ENCODE data around the gene AJAP1. TPM values are rescaled to one million over a fixed set of nuclear protein-coding genes. Genes with fewer than 3 reads are reported as not detected.

AJAP1 gene
- total RNA-seq, 1 experiment from 2014 or later = not detected

DNA sequence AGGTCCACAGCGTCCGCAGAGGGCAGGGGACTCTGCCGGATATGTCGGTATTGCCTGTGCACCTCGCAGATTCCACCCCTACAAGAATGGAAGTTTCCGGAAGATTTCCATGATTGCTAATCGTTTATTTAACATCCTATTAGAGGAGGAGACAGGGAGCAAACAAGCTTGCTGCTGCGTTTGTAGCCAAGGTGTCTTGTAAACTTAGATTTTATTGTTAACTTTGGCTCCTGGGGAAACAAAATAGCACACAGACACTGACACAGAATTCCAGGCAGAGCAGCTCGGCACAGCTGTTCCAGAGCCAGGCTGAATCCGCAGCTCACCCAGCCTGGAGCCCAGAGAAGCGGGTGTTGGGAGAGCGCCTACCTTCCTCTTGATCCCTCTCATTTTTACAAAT lies 75.7 kb downstream of the AJAP1 start:
- ATAC-seq (no peak), DNase-seq (ENCODE audit: low read depth, low spot score) (no peak)
- no peaks in the 10 kb centered on the region for H4K20me1 ChIP-seq (ENCODE audit: insufficient read depth)
- H3K4me2 ChIP-seq (ENCODE audit: low read length) = no peak overlapping the region
- no peaks in the 10 kb centered on the region for H3K79me2 ChIP-seq (ENCODE audit: insufficient read depth, low read length)
- no peaks in the 10 kb centered on the region for H3K4me1 ChIP-seq (ENCODE audit: control insufficient read depth in 1 of 2, insufficient read depth in 2 of 2, low read length in 2 of 2)
- H3K36me3 ChIP-seq (ENCODE audit: control insufficient read depth in 1 of 2, insufficient read depth in 2 of 2, low read length in 2 of 2) = no peaks in the 10 kb centered on the region
- ChIA-PET CTCF (no interaction called here), RAD21 (ENCODE audit: low non-redundant PET in 1 of 2, low total read pairs in 2 of 2, uncharacterized antibody in 2 of 2, unreplicated experiment in 2 of 2) (no interaction called here), POLR2A (no interaction called here)
- intact Hi-C loops (cut with micrococcal nuclease) = no loop called here
- no peak overlapping the region for H3K9ac ChIP-seq (ENCODE audit: low read length)
- no peaks in the 10 kb centered on the region for H3K27me3 ChIP-seq (ENCODE audit: insufficient read depth, low read length)
- no TSS peak for BruUV-seq (replicated peaks)
- TF ChIP-seq SIN3A (IDR thresholded peaks at IDR 0.05; ENCODE audit: low read depth) = no peak
- no peak for TF ChIP-seq EGR1 (IDR thresholded peaks at IDR 0.05; ENCODE audit: low read depth)
- no peak for TF ChIP-seq JUND (IDR thresholded peaks at IDR 0.05)
- TF ChIP-seq, protein P1, sequence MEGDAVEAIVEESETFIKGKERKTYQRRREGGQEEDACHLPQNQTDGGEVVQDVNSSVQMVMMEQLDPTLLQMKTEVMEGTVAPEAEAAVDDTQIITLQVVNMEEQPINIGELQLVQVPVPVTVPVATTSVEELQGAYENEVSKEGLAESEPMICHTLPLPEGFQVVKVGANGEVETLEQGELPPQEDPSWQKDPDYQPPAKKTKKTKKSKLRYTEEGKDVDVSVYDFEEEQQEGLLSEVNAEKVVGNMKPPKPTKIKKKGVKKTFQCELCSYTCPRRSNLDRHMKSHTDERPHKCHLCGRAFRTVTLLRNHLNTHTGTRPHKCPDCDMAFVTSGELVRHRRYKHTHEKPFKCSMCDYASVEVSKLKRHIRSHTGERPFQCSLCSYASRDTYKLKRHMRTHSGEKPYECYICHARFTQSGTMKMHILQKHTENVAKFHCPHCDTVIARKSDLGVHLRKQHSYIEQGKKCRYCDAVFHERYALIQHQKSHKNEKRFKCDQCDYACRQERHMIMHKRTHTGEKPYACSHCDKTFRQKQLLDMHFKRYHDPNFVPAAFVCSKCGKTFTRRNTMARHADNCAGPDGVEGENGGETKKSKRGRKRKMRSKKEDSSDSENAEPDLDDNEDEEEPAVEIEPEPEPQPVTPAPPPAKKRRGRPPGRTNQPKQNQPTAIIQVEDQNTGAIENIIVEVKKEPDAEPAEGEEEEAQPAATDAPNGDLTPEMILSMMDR (IDR thresholded peaks at IDR 0.05 in 2 of 3, conservative IDR thresholded peaks at IDR 0.05 in 1 of 3; ENCODE audit: borderline replicate concordance in 1 of 3, insufficient read depth in 1 of 3, low read depth in 2 of 3, low read length in 2 of 3) = no peak
- no peak for TF ChIP-seq RAD21 (IDR thresholded peaks at IDR 0.05; ENCODE audit: low read depth)
- TF ChIP-seq ELF1 (IDR thresholded peaks at IDR 0.05; ENCODE audit: borderline replicate concordance, low read depth) = no peak
- no peak for TF ChIP-seq SRF (IDR thresholded peaks at IDR 0.05; ENCODE audit: low read depth)
- no peak for TF ChIP-seq TCF7L2 (IDR thresholded peaks at IDR 0.05; ENCODE audit: borderline replicate concordance, extremely low read depth, insufficient read depth, insufficient read length)
- TF ChIP-seq CBX3 (IDR thresholded peaks at IDR 0.05; ENCODE audit: low read depth) = no peak
- TF ChIP-seq, protein P2, sequence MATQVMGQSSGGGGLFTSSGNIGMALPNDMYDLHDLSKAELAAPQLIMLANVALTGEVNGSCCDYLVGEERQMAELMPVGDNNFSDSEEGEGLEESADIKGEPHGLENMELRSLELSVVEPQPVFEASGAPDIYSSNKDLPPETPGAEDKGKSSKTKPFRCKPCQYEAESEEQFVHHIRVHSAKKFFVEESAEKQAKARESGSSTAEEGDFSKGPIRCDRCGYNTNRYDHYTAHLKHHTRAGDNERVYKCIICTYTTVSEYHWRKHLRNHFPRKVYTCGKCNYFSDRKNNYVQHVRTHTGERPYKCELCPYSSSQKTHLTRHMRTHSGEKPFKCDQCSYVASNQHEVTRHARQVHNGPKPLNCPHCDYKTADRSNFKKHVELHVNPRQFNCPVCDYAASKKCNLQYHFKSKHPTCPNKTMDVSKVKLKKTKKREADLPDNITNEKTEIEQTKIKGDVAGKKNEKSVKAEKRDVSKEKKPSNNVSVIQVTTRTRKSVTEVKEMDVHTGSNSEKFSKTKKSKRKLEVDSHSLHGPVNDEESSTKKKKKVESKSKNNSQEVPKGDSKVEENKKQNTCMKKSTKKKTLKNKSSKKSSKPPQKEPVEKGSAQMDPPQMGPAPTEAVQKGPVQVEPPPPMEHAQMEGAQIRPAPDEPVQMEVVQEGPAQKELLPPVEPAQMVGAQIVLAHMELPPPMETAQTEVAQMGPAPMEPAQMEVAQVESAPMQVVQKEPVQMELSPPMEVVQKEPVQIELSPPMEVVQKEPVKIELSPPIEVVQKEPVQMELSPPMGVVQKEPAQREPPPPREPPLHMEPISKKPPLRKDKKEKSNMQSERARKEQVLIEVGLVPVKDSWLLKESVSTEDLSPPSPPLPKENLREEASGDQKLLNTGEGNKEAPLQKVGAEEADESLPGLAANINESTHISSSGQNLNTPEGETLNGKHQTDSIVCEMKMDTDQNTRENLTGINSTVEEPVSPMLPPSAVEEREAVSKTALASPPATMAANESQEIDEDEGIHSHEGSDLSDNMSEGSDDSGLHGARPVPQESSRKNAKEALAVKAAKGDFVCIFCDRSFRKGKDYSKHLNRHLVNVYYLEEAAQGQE (IDR thresholded peaks at IDR 0.05; ENCODE audit: low read depth) = no peak
- no peak for TF ChIP-seq ZNF274 (IDR thresholded peaks at IDR 0.05; ENCODE audit: low read depth, low read length)
- no peak for TF ChIP-seq POLR2AphosphoS5 (IDR thresholded peaks at IDR 0.05; ENCODE audit: low read depth, low read length)
- no peak for TF ChIP-seq ZFX (IDR thresholded peaks at IDR 0.05)
- no peak for TF ChIP-seq SP1 (IDR thresholded peaks at IDR 0.05; ENCODE audit: low read depth)
- TF ChIP-seq FOSL1 (IDR thresholded peaks at IDR 0.05; ENCODE audit: low read depth) = no peak
- no peak overlapping the region for H2AFZ ChIP-seq (ENCODE audit: low read depth, low read length, poor library complexity, severe bottlenecking)
- no peak overlapping the region for H3K4me3 ChIP-seq (replicated peaks in 1 of 2; ENCODE audit: low read depth in 1 of 2, low read length in 2 of 2)
- no peaks in the 10 kb centered on the region for H3K9me2 ChIP-seq (ENCODE audit: insufficient read depth)
- H3K27ac ChIP-seq (ENCODE audit: low read depth, low read length) = no peak overlapping the region
- no peaks in the 10 kb centered on the region for H3K9me3 ChIP-seq (ENCODE audit: control insufficient read depth in 1 of 2, insufficient read depth in 1 of 2, low read depth in 1 of 2, low read length in 2 of 2)

All from HCT116 (cell line).